Right atrium auricular region (tissue), 2 donors: ENCODE data around the gene EPC2. TPM values are rescaled to one million over a fixed set of nuclear protein-coding genes. Genes with fewer than 3 reads are reported as not detected.

Experiments
- DNase-seq: peaks from one replicate; pipeline ENCODE4 v3.0.0-alpha.2; 2019; ENCODE audit warnings: low spot score
- H3K27ac ChIP-seq, 2 donors: fragments of 200-600 bp; sonication (generic); 1 replicate in 1 of 2; 2 replicates in 1 of 2; pipeline ENCODE4 v1.5.1; 2016 to 2019
- H3K27me3 ChIP-seq, 2 donors: fragments of 200-600 bp; sonication (generic); one replicate each; pipeline versions ENCODE4 v1.5.1 to v1.6.0; 2017 to 2019
- H3K36me3 ChIP-seq: fragments of 200-600 bp; sonication (generic); one replicate; pipeline ENCODE4 v1.5.1; 2016
- H3K4me1 ChIP-seq, 2 donors: fragments of 200-600 bp; sonication (generic); one replicate each; pipeline versions ENCODE4 v1.5.1 to v1.6.0; 2017 to 2019
- H3K4me3 ChIP-seq, 2 donors: fragments of 200-600 bp; sonication (generic); 1 replicate in 1 of 2; 2 replicates in 1 of 2; pipeline ENCODE4 v1.5.1; 2017 to 2019; ENCODE audit warnings: mild to moderate bottlenecking in 1 of 2, moderate library complexity in 1 of 2
- H3K9me3 ChIP-seq, 2 donors: fragments of 200-600 bp; sonication (generic); one replicate each; pipeline ENCODE4 v1.5.1; 2019
- CTCF ChIP-seq, 2 donors: fragments of 200-600 bp; sonication (generic); IDR thresholded peaks; one replicate each; pipeline ENCODE4 v1.5.1; 2019; ENCODE audit warnings: antibody characterized with exemption in 2 of 2
- total RNA-seq, 2 donors: library from RNA; depleted of rRNA; stranded (reverse); fragments of >200 nt; gene quantifications; one replicate each; pipeline ENCODE4 v1.1.0, GENCODE V29; 2016

EPC2 gene
- total RNA-seq, 2 donors from 2014 or later = 17.8 to 18.3 TPM

GRCh38 chr2:148718039-148718438, 73.5 kb downstream of the EPC2 start:
- Histone ChIP-seq H3K9me3 (no peaks in the 10 kb centered on the region), H3K27ac (no peak overlapping the region), H3K4me3 (no peak overlapping the region), H3K36me3 (no peaks in the 10 kb centered on the region), H3K27me3 (no peaks in the 10 kb centered on the region), H3K4me1 (peaks cover 0 to 20% of the 10 kb centered on the region in 2 donors)
- TF ChIP-seq CTCF (IDR thresholded peaks at IDR 0.05) = no peak
- no peak for DNase-seq

DNA sequence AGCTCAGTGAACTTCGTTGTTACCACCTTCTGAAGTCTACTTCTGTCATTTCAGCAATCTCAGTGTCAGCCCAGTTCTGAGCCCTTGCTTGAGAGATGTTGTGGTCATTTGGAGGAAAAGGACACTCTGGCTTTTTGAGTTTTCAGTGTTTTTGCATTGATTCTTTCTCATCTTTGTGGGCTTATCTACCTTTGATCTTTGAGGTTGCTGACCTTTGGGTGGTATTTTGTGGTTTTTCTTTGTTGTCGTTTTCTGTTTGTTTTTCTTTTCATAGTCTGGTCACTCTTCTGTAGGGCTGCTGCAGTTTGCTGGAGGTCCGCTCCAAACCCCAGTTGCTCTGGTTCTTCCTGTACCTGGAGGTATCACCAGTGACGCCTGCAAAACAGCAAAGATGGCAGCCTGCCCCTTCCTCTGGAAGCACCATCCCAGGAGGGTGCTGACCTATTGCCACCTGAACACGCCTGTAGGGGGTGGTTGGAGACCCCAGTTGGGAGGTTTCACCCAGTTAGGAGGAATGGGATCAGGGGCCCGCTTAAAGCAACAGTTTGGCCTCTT, 74.7 kb downstream of the EPC2 start:
- no peaks in the 10 kb centered on the region for H3K27me3 ChIP-seq
- H3K36me3 ChIP-seq = no peaks in the 10 kb centered on the region
- H3K4me1 ChIP-seq = peaks cover 0 to 20% of the 10 kb centered on the region in 2 donors
- TF ChIP-seq CTCF (IDR thresholded peaks at IDR 0.05) = no peak
- no peak overlapping the region for H3K4me3 ChIP-seq
- DNase-seq = no peak
- no peaks in the 10 kb centered on the region for H3K9me3 ChIP-seq
- H3K27ac ChIP-seq = no peak overlapping the region

DNA sequence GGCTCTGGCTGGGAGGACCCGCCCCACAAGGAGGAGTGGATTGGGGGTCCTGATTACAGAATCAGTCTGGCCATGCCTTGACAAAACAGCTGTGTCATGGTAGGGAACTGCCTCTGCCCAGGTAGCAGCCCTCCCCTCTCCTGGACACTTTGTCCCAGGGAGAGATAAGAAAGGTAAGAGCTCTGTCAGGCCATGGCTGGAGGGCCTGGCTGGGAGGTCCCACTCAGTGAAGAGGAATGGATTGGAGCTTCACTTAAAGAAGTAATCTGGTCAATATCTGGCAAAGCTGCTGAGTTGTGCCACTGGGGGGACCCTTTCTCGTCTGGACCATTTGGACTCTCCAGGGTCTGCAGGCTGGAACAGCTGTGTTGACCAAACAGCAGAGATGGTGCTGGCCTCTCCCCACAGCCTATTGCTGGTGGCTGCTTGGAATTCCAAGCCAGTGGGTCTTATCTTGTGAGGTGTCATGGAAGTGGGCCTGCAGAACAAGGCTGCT, 75.4 kb downstream of the EPC2 start:
- TF ChIP-seq CTCF (IDR thresholded peaks at IDR 0.05) = no peak
- Histone ChIP-seq H3K27me3 (no peaks in the 10 kb centered on the region), H3K4me3 (no peak overlapping the region), H3K27ac (peak overlapping the region in 1 of 2 donors; percentile 8), H3K9me3 (no peaks in the 10 kb centered on the region), H3K4me1 (peaks cover 0 to 20% of the 10 kb centered on the region in 2 donors), H3K36me3 (no peaks in the 10 kb centered on the region)
- no peak for DNase-seq

- no peaks in the 10 kb centered on the region for H3K36me3 ChIP-seq
- H3K4me3 ChIP-seq = peak overlapping the region in 1 of 2 donors; percentile 22
- no peaks in the 10 kb centered on the region for H3K27me3 ChIP-seq
- peaks cover 0 to 20% of the 10 kb centered on the region in 2 donors for H3K4me1 ChIP-seq
- no peaks in the 10 kb centered on the region for H3K9me3 ChIP-seq
- DNase-seq = no peak
- H3K27ac ChIP-seq = peak overlapping the region in 1 of 2 donors; percentile 8
- TF ChIP-seq CTCF (IDR thresholded peaks at IDR 0.05) = no peak
Measured at GRCh38 chr2:148720501-148721001, 76.0 kb downstream of the EPC2 start.

- H3K4me3 ChIP-seq = no peak overlapping the region
- H3K36me3 ChIP-seq = no peaks in the 10 kb centered on the region
- H3K4me1 ChIP-seq = peaks cover 0 to 17% of the 10 kb centered on the region in 2 donors
- no peaks in the 10 kb centered on the region for H3K9me3 ChIP-seq
- no peak overlapping the region for H3K27ac ChIP-seq
- no peak for TF ChIP-seq CTCF (IDR thresholded peaks at IDR 0.05)
- no peaks in the 10 kb centered on the region for H3K27me3 ChIP-seq
- DNase-seq = no peak
Measured at GRCh38 chr2:148721520-148721931, 77.0 kb downstream of the EPC2 start.
